ENCODE data around the gene CAMK2B.

The CAMK2B gene

GRCh38 chr7:44232396-44232795 is 93.0 kb downstream of the CAMK2B start:
- DNase-seq (ENCODE audit: low spot score) (no peak), FAIRE-seq (no peak)

- FAIRE-seq (no peak), DNase-seq (ENCODE audit: low spot score) (no peak)
Observed at GRCh38 chr7:44231088-44231487, 94.3 kb downstream of the CAMK2B start.

- no peak for FAIRE-seq
- DNase-seq (ENCODE audit: low spot score): no peak
Observed at GRCh38 chr7:44230286-44230685, 95.1 kb downstream of the CAMK2B start.

DNA sequence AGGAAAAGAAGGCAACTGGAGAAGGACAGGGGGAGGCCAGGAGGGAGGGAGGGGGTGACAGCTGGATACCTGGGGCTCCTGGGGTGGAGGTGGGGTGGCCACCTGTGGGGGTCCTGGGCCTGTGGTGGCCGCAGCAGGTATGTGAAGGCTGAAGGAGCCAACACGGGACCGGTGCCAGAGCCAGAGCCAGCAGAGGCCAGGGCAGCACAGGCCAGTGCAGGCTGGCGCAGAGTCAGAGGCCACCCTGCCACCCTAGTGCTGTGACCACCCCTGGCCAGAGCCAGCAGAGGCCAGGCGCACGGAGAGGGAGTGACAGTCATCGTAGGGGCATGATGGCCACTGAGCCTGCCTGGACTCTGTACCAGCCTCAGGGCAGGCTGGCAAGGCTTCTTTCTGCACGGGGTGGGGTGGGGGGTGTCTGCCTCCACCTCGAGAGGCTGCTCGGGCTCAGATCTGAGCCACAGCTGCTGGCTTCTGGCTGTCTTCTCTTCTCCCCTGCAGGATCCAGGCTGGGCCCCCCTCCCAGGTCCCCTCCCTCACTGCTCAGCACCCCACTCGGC is 95.8 kb downstream of the CAMK2B start:
- DNase-seq (ENCODE audit: low spot score): no peak
- FAIRE-seq: no peak

DNA sequence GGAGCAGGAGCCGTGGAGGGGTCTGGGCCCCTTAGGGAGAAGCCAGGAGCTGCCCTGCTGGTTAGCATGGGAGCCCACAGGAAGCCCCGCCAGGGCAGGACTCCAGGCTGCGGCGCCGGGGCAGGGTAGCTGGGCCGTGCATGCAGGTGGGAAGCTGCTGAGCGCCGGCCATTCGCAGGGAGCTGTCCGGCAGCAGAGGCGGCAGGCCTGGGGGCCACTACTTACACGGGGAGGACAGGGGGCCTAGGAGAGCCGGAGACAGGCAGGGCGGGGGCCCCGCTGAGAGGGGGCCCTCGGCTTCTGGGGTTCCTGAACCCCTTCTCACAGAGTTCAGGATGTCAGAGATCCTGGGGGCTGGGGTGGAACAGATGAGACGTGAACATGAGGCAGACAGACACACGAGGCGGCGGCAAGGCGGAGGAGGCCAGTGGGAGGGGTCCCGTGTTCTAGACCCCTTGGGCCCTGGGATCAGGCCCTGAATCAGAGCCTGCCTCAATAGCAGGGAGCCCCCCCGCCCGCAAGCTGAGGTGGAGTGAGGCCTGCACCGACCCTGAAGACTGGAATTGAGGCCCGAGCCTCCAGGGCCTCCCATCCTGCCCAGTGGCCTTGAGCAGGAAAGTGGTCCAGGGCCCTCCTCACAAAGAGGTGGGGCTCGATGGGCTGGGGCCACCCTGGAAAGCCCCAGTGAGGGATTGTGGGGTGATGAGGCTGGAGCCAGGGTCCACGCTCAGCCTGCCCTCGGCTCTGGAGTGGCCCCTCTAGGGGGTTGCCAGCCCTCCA is 96.6 kb downstream of the CAMK2B start:
- FAIRE-seq: no peak
- DNase-seq (ENCODE audit: low spot score): no peak

DNA sequence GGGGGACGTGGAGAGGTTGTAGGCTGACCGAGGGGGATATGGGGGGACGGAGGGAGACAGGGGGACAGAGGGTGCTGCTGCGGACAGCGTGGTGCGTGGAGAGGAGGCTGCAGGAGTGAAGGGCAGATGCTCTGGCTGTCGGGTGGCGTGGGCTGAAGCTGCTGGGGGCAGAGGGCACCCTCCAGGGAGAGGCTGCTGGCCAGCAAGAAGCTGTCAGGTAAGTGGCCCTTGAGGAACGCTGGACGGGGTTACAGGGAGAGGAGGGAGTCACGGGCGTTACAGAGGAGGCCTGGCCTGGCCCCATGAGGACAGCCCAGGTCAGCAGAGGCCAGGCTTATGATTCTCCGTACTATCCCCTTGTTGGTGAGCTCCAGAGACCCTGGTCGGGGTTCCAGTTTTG is 97.5 kb downstream of the CAMK2B start:
- FAIRE-seq (no peak), DNase-seq (ENCODE audit: low spot score) (no peak)

GRCh38 chr7:44226396-44226753 is 99.0 kb downstream of the CAMK2B start:
- DNase-seq (ENCODE audit: low spot score): no peak
- FAIRE-seq: no peak

DNA sequence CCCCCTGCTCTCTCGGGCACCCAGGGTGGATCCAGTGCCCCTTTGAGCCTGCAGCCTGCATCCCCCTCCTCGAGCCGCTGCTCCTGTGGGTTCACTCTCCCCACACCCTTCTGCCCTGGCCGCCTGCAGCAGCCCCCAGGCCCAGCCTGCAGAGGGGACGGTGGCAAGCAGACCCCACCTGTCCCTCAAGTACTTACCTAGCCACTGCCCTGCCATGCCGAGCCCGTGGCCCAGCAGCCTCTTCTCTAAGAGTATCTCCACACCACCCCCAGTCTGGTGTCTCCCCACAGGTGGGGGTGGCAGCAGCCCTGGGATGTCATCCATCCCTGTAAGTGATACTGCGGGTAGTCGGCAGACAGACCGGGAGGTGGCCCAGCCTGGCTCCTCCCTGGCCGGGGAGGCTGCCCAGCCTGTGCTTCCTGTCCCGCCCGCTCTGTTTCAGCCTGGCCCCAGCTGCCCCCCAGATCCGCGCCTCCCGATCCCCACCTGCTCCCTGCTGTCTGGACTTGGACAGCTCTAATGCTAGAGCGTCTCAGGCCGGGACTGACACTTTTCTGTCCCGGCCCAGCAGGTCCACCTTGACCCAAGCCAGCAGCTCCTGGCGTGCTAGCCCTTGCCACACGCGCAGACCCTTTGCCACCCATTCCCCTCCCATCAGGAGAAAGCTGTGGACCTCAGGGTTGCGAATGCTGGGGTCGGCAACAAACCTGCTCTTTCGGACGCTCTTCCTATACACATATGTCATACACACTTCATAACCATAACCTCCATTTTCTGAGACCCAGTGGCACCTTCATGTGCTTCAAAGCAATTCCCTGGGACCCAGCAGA is 99.6 kb downstream of the CAMK2B start:
- DNase-seq (ENCODE audit: low spot score) (no peak), FAIRE-seq (no peak)

DNA sequence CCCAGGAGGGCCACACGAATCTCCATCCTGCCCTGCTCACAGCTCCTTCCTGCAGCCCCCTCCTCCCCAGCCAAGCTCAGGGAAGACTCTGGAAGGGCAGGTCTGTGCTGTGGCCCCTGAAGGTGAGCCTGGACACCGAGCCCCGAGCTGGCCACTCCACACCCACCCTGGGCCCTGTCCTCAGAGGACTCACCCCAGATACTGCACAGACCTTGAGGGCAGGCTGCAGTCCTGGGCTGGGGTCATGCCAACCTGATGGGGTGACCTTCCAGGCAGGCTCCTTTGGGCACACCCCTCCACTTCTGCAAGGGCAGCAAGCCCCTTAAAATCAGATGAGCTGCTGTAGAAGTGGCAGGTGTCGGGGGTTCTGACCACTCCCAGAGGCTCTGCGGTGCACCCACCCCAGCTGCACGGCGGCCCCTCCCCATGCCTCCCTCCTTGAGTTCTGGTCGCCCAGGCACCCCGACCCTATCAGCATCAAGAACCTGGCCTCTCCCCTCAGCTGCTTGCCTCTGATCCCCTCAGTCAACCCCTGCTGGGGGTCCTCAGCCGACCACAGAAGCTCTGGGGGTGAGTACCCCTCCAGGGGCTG is 100.3 kb downstream of the CAMK2B start:
- FAIRE-seq (no peak), DNase-seq (ENCODE audit: low spot score) (no peak)

GRCh38 chr7:44224080-44224973 is 101.1 kb downstream of the CAMK2B start:
- no peak for DNase-seq (ENCODE audit: low spot score)
- no peak for FAIRE-seq

DNA sequence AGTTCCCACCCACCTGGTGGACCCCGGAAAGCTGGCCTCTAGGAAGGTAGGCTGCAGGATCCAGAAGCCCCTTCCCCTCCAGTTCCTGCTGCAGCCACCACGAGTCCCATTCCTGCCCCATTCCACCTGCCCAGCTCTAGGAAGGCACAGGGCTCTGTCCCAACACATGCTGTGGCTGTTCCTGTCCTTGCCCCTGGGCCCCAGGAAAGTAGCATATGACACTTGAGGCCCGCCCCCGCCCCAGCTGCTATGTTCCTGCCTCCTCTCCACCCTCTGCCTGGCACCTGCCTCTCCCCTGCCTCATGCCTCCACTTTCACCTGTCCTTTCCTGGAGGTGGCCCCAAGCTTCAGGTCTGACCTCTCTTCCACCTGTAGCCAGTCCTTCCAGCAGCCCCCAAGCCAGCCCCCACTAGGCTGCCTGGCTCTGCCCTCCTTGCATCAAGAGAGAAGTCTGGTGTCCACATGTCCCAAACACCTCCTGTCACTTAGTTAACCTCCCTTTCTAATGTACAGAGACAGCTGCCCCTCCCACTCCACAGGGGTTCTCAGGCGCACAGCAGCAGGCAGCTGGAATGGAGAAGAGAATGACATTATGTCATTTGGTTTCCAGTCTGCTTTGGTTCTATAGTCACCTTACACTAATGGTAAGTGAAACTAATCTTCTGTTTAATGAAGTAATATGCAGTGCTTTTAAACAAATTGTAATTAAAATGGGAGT is 101.9 kb downstream of the CAMK2B start:
- DNase-seq (ENCODE audit: low spot score): no peak

DNA sequence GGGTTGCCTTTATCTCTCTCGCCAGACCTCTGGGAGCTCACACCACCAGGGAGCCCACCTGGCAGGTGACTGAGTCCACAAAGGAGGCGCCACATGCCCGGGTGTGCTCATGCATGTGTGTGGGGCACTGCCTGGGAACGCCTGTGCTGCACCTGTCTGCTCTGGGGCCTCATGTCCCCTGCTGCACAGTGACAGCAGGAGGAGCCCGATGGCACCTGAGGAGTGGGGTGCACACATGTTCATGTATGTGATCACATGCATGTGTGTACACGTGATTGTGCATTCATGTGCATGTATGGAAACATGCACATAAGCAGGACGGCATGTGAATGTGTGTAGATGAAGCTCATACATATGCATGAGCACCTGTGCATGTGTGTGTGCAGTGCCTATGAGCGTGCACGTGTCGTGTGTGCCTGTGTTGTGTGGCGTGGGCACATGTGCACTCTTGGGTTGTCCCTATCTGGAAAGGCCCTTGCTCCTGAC is 102.6 kb downstream of the CAMK2B start:
- FAIRE-seq: no peak
- DNase-seq (ENCODE audit: low spot score): no peak

More for the DNA sequence above, 101.9 kb downstream of the CAMK2B start:
- no peak for FAIRE-seq

- no peak for FAIRE-seq
Observed at GRCh38 chr7:44222074-44222473, 103.3 kb downstream of the CAMK2B start.

GRCh38 chr7:44221231-44221791 is 104.1 kb downstream of the CAMK2B start:
- no peak for FAIRE-seq
- no peak for DNase-seq (ENCODE audit: low spot score)

More at GRCh38 chr7:44222074-44222473, 103.3 kb downstream of the CAMK2B start:
- no peak for DNase-seq (ENCODE audit: low spot score)

DNA sequence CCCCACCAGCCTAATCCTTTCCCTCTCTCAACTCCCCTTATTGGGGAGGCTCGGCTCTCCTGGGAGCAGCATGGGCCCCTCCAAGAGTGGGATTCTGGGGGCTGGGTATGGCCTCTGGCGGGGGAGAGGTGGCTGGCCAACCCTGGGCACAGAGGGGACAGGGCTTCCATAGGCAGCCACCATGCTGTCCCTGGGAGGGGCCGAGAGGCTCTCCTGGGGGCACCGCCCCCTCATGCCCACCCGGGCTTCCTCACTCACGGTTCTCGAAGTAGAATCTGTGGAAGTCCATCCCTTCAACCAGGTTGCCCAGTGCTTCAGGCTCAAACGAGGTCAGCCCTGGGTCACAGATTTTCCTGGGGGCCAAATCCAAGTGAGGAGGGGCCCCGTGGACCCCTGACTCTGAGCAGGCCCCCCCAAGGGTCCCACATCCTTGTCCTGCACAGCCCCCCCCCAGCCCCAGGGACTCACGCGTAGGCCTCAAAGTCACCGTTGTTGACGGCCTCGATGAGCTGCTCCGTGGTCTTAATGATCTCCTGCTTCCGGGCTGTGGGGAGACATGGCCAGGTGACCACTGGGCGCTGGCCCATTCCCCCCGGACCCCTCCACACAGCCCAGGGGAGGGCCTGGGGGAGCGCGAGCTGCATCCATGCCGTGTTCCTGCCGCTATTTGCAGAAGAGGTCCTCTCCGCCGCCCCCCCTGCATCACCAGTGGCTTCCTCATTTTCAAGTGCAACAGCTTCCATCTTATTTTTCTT is 104.9 kb downstream of the CAMK2B start:
- FAIRE-seq: no peak
- DNase-seq (ENCODE audit: low spot score): no peak

DNA sequence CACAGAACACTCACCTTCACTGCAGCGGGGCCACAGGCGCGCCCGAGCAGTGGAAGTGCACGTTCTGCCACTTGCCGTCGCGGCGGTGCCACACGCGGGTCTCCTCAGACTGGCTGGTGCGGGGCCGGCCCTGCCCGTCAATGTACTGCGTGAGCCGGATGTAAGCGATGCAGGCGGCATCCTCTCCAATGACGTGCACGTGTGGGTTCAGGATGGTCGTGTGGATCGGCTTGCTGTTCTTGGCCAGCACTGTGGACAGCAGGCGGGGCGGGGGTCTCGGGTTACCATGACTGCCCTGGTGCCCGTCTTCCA is 105.4 kb downstream of the CAMK2B start:
- DNase-seq (ENCODE audit: low spot score): no peak
- no peak for FAIRE-seq

DNA sequence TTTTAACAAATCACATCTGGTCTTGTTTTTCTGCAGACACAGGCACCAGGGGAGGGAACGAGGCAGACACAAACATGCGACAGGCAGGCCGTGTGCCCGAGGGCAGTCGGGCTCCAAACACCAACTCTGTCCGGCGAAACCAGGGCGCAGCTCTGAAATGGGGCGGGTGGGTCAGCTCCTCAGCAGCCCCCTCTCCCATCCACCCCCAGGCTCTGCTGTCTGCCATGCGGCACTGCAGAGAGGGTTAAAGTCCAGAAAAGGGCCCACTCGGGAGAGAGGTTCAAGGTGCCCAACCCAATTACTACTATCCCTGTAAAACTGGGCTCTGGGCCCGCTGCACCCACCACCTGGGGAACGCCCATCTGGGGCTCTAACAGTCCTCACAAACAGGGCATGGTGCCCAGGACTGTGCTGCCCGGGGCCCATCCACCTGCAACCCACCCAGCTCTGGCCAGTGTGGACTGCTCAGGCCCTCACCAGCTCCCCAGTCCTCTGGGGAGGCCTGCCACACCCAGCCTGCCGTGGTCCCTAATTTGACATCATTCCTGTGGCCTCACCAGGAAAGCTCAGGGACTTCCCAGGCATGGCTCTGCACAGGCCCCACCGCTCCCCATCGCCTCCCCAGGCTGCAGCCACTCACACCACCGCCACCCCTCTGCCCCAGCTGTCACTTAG is 105.9 kb downstream of the CAMK2B start:
- no peak for DNase-seq (ENCODE audit: low spot score)
- no peak for FAIRE-seq

DNA sequence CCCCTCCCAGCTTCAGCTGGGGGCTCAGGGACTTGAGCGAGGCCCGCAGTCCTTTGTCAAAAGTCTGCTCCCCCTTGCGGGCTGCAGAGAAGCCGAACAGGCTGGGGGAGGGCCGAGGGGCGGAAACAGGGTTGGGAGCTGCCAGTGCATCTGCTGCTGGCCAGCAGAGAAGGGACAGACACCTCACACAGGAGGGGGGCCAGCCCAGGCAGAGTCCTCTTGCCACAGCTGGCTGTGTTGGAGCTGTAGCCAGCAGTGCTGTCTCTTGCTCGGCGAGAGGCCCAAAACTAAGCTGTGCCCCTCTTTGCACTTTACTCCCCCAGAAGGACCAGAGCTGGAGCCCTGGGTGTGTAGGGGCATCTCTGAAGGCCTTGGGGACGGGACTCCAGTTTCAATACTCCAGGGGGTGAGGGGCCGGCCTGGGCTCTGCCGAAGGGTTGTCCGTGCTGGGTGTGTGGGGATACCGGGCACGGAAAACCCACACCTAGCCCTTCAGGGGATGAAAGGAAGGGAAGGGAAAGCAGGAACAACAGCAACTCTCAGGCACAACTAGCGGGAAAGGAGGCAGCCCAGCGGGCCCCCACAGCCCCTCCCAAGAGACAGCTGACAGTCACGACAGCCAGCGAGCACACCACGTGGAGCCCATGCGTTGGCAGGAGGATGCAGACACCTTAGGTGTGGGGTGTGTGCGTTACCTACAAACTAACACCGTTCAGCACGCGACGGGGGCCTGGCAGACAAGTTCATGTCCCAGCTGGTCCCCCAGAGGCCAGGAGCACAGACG is 106.8 kb downstream of the CAMK2B start:
- no peak for DNase-seq (ENCODE audit: low spot score)
- FAIRE-seq: no peak
